Spleen (tissue), 7 donors: Measurements from ENCODE around the gene VPS39.

ENCODE experiments used
- CTCF ChIP-seq, 11 experiments: fragments of 200-600 bp in 7 of 11; fragments of 450-650 bp in 4 of 11; sonication (generic) in 4 of 11; IDR thresholded peaks in 8 of 11; conservative IDR thresholded peaks in 3 of 11; 1 replicate in 7 of 11; 2 replicates in 4 of 11; pipeline versions ENCODE4 v1.4.0 to v1.8.0; 2016 to 2021; ENCODE audit warnings: antibody characterized with exemption in 11 of 11, inconsistent platforms in 4 of 11, mild to moderate bottlenecking in 1 of 11
- POLR2A ChIP-seq, 3 donors: fragments of 450-650 bp; IDR thresholded peaks; one replicate each; pipeline ENCODE4 v1.5.1; 2017; ENCODE audit warnings: antibody characterized with exemption in 3 of 3, mild to moderate bottlenecking in 1 of 3
- donor health status: DM: no; HTN: no; CAD: no; lungs with moderate emphysema.
- donor health status: DM: no; HTN: no; CAD: no.
- donor health status: DM: no; HTN: no; CAD: no.

DNA sequence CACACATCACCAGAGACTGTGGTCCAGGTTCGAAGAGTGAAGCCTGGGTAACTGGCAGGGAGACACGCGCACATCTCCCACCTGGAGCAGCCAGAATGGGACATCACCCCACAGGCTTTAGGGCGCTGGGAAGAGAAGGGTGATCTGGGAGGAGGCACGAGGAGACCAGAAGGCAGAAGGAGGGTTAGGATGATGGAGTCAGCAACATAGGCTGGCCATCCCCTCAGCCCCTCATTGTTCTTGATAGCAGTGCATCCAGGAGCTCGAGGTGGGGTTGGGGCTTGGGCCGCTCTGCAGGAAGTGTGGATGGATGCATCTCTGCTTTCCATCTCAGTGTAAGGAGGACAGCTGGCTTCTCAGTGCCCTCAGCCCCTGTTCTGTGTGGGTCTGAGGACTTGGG is 66.9 kb downstream of the VPS39 start:
- TF ChIP-seq CTCF (IDR thresholded peaks at IDR 0.05 in 8 of 11, conservative IDR thresholded peaks at IDR 0.05 in 3 of 11) (no peak), POLR2A (IDR thresholded peaks at IDR 0.05) (no peak)
